ENCODE measurements around the gene GSTK1.

GRCh38 chr7:143265017-143265693 lies 1.9 kb downstream of the GSTK1 start:
- TF ChIP-seq CTCF (IDR thresholded peaks at IDR 0.05; ENCODE audit: insufficient read depth, low read length) (no peak), POLR2AphosphoS5 (IDR thresholded peaks at IDR 0.05; ENCODE audit: low read depth) (no peak)
